Neural crest cell (in vitro differentiated cells): ENCODE data around the gene LSM3. TPM values are rescaled to one million over a fixed set of nuclear protein-coding genes. Genes with fewer than 3 reads are reported as not detected.

Experiments used
- DNase-seq: peaks from one replicate; pipeline ENCODE4 v3.0.0; 2021; ENCODE audit warnings: low read depth, mixed read lengths, low spot score
- H3K27ac Mint-ChIP-seq: one replicate; pipeline ENCODE4 v1.8.0; 2021; ENCODE audit warnings: mild to moderate bottlenecking, mixed read lengths; ENCODE audit not compliant: unreplicated experiment
- H3K27me3 Mint-ChIP-seq: 2 replicates; pipeline ENCODE4 v1.8.0; 2021; ENCODE audit warnings: low read depth, mild to moderate bottlenecking, mixed read lengths
- H3K36me3 Mint-ChIP-seq: 2 replicates; pipeline ENCODE4 v1.8.0; 2021; ENCODE audit warnings: low read depth, mild to moderate bottlenecking, mixed read lengths
- H3K4me1 Mint-ChIP-seq: 2 replicates; pipeline ENCODE4 v1.8.0; 2021; ENCODE audit warnings: mixed read lengths
- H3K4me3 Mint-ChIP-seq: one replicate; pipeline ENCODE4 v1.8.0; 2021; ENCODE audit warnings: mild to moderate bottlenecking, mixed read lengths
- H3K9me3 Mint-ChIP-seq: 2 replicates; pipeline ENCODE4 v1.8.0; 2021; ENCODE audit warnings: mixed read lengths
- long read RNA-seq: library from polyadenylated mRNA; unstranded; transcript quantifications from one replicate; pipeline ENCODE4 v2.0.0, GENCODE V29; 2020
- total RNA-seq: library from RNA; stranded (reverse); gene quantifications from 2 replicates; pipeline ENCODE4 v1.2.1, GENCODE V29; 2021
- TF ChIP-seq, protein P1 (sequence below): fragments of 200-600 bp; sonication (generic); conservative IDR thresholded peaks from 2 replicates; pipeline ENCODE4 v1.5.0; 2021; ENCODE audit warnings: antibody characterized with exemption, mild to moderate bottlenecking

LSM3 gene
- 18.3 and 19.1 TPM in 2 replicates for total RNA-seq
- long read RNA-seq, transcript LSM3-201 (4 exons, 3,815 nt), result major isoform, 25 of 25 reads
- long read RNA-seq, partial matches to known transcripts, result 0 of 25 reads
- long read RNA-seq, other reads (novel, unspliced or antisense), result 0 of 25 reads

DNA sequence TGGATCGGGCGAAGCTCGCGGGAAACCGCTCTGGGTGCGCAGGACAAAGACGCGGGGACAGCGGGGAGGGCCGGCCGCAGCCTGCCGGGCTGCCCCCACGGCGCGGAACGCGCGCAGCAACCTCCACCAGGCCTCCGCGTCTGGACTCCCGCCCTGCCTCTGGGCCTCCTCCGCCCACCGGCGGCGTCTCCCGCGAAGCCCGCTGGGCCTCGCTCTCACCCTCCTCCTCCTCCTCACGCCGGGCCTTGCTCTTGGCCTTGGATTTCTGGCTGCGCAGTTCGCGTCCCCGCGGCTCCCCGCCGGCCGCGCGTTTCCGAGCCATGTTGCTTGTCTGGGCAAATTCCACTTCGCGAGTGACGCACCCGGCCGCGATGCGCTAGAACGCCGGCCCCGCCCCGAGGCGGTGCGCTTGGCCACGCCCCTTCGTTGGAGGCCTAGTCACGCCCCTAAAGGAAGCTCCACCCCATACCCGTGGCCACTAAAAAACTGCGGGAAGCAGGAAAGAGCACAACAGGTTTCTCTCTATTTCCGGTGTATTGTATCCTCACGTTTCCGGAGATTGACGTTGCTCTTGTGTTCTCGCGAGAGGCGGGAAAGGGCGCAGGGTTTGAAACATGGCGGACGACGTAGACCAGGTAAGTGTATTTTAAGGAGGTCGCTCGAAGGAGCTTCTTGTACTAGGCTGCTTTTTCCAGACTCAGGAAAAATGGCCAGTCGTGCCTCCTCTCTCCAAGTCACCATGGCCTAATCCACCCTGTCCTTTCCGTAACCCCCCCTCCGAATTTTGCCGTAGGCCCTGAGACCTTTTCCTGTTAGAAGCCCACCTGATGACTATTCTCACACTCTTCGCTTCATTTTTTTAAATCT is at the start of gene LSM3, which contains the start of gene XPC:
Gene LSM3 (plus strand): TSS at position 571 of the 867 bp plus-strand sequence. CDS start 44 bp downstream, at position 615.
Gene XPC (minus strand): TSS at position 355 of the 867 bp plus-strand sequence. CDS start 33 bp downstream, at position 322.
- peak; percentile 95 for DNase-seq
- TF ChIP-seq, protein P1, sequence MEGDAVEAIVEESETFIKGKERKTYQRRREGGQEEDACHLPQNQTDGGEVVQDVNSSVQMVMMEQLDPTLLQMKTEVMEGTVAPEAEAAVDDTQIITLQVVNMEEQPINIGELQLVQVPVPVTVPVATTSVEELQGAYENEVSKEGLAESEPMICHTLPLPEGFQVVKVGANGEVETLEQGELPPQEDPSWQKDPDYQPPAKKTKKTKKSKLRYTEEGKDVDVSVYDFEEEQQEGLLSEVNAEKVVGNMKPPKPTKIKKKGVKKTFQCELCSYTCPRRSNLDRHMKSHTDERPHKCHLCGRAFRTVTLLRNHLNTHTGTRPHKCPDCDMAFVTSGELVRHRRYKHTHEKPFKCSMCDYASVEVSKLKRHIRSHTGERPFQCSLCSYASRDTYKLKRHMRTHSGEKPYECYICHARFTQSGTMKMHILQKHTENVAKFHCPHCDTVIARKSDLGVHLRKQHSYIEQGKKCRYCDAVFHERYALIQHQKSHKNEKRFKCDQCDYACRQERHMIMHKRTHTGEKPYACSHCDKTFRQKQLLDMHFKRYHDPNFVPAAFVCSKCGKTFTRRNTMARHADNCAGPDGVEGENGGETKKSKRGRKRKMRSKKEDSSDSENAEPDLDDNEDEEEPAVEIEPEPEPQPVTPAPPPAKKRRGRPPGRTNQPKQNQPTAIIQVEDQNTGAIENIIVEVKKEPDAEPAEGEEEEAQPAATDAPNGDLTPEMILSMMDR, result no peak
- Mint-ChIP-seq H3K9me3 (no peaks in the 10 kb centered on the region), H3K4me1 (peaks cover 45% of the 10 kb centered on the region), H3K27me3 (no peaks in the 10 kb centered on the region), H3K36me3 (peaks cover 4% of the 10 kb centered on the region), H3K27ac (peak within 1 kb of the TSS; percentile 99), H3K4me3 (peak within 1 kb of the TSS; percentile 98)

DNA sequence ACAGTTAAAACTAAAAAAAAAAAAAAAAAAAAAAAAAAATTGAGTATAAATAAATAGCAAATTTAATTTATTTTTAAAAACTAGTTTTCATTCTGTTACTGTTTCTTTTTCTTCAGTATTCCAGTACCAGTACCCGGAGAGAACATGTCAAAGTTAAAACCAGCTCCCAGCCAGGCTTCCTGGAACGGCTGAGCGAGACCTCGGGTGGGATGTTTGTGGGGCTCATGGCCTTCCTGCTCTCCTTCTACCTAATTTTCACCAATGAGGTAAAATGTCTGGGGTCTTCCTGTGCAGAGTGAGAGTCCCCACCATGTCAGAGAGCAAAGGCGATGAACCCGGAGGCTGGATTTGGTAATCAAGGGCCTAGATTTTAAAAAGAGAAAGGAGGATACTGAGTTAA is 49.3 kb upstream of the LSM3 start:
- H3K27ac Mint-ChIP-seq, result no peak overlapping the region
- DNase-seq, result no peak
- peak overlapping the region; percentile 41 for H3K4me3 Mint-ChIP-seq
- TF ChIP-seq, protein P1, result no peak
- H3K27me3 Mint-ChIP-seq, result no peaks in the 10 kb centered on the region
- peaks cover 15% of the 10 kb centered on the region for H3K36me3 Mint-ChIP-seq
- no peaks in the 10 kb centered on the region for H3K9me3 Mint-ChIP-seq
- H3K4me1 Mint-ChIP-seq, result peaks cover 17% of the 10 kb centered on the region

DNA sequence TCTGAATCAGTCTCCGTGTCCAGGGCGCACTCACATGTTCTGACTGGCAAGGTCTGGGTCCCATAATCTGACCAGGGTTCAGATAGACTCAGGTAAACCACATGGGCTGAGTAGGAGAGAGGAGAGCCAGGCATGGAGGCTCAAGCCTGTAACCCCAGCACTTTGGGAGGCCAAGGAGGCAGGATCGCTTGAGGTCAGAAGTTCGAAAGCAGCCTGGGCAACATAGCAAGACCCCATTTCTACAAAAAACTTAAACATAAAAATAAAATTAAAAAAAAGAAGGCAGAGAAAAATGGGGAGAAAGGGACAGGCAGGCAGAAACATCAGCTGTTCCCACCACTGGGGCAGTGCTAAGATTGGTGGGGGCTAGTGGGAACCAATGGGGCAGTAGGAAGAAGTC is 48.4 kb upstream of the LSM3 start:
- TF ChIP-seq, protein P1, result no peak
- no peaks in the 10 kb centered on the region for H3K27me3 Mint-ChIP-seq
- no peak overlapping the region for H3K4me3 Mint-ChIP-seq
- H3K4me1 Mint-ChIP-seq, result peaks cover 16% of the 10 kb centered on the region
- H3K36me3 Mint-ChIP-seq, result peaks cover 15% of the 10 kb centered on the region
- H3K27ac Mint-ChIP-seq, result no peak overlapping the region
- no peak for DNase-seq
- H3K9me3 Mint-ChIP-seq, result no peaks in the 10 kb centered on the region

DNA sequence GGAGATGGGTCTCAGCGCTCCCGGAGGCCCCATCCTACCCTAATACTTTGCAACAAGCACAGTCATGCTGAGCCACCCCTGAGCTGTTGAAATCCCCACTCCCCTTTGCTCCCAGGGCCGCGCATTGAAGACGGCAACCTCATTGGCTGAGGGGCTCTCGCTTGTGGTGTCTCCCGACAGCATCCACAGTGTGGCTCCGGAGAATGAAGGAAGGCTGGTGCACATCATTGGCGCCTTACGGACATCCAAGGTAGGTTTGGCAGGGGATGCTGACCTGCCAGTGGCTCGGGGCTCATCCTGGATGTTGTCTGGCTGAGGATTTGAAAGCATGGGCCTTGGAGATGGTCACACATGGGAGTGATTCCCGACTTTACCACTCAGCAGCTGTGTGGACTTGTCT is 47.9 kb upstream of the LSM3 start:
- Mint-ChIP-seq H3K27me3 (no peaks in the 10 kb centered on the region), H3K4me1 (peaks cover 12% of the 10 kb centered on the region), H3K4me3 (no peak overlapping the region), H3K9me3 (no peaks in the 10 kb centered on the region), H3K36me3 (peaks cover 15% of the 10 kb centered on the region), H3K27ac (no peak overlapping the region)
- no peak for DNase-seq
- TF ChIP-seq, protein P1, result no peak

DNA sequence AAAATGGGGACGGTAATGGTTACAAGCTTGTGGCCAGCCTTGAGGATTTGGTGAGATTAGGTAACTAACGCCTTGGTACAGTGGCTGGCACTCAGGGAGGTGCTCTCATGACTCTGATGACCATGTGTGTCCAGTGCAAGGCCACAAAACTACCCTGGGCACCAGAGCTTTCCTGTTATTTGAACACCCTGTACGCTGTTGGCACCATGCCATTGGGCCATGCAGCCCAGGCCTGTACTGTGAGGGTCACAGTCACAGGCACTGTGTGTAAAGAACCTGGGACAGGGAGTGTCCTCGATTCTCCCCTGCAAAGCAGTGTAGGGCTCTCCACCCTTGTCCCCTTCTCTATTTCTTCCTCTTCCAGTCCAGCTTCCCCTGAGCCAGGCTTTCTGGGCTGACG is 47.5 kb upstream of the LSM3 start:
- H3K27ac Mint-ChIP-seq, result peak overlapping the region; percentile 21
- no peaks in the 10 kb centered on the region for H3K27me3 Mint-ChIP-seq
- TF ChIP-seq, protein P1, result no peak
- DNase-seq, result no peak
- H3K9me3 Mint-ChIP-seq, result no peaks in the 10 kb centered on the region
- peaks cover 7% of the 10 kb centered on the region for H3K4me1 Mint-ChIP-seq
- no peak overlapping the region for H3K4me3 Mint-ChIP-seq
- H3K36me3 Mint-ChIP-seq, result peaks cover 15% of the 10 kb centered on the region
